ENCODE measurements around the gene DNAJB8. TPM values are rescaled to one million over a fixed set of nuclear protein-coding genes. Genes with fewer than 3 reads are reported as not detected.

Gene DNAJB8
- total and polyA plus RNA-seq, 9 of the 15 experiments (the other 6 are each of a cell fraction or from before 2014, with no cell fraction given) = not detected

GRCh38 chr3:128497305-128498126, 30.8 kb upstream of the DNAJB8 start (continued):
- TF ChIP-seq IRF9 (tag; IDR thresholded peaks at IDR 0.05) = no peak
- no peak for TF ChIP-seq ZNF354B (CRISPR knock-in tag; IDR thresholded peaks at IDR 0.05)
- no peak for TF ChIP-seq TFE3 (CRISPR knock-in tag; IDR thresholded peaks at IDR 0.05)
- TF ChIP-seq HLTF (IDR thresholded peaks at IDR 0.05) = no peak
- no peak for TF ChIP-seq FOXK1 (CRISPR knock-in tag; IDR thresholded peaks at IDR 0.05; ENCODE audit: borderline replicate concordance)
- TF ChIP-seq ZNF224 (CRISPR knock-in tag; IDR thresholded peaks at IDR 0.05) = no peak
- TF ChIP-seq MAFF (IDR thresholded peaks at IDR 0.05; ENCODE audit: low read length) = no peak
- TF ChIP-seq CBFB (CRISPR knock-in tag; IDR thresholded peaks at IDR 0.05) = peak; percentile 21; the same call in 1 of the 2 replicates
- no peak for TF ChIP-seq HDAC2 (IDR thresholded peaks at IDR 0.05)
- TF ChIP-seq NFXL1 (CRISPR knock-in tag; IDR thresholded peaks at IDR 0.05) = no peak
- no peak for TF ChIP-seq NFYB (IDR thresholded peaks at IDR 0.05; ENCODE audit: extremely low read depth, insufficient read length)
- TF ChIP-seq SFPQ (IDR thresholded peaks at IDR 0.05; ENCODE audit: low read depth, low read length) = no peak
- no peak for TF ChIP-seq RFX5 (IDR thresholded peaks at IDR 0.05; ENCODE audit: low read depth, low read length)
- TF ChIP-seq CREB5 (CRISPR knock-in tag; IDR thresholded peaks at IDR 0.05) = no peak
- TF ChIP-seq PTTG1 (tag; IDR thresholded peaks at IDR 0.05; ENCODE audit: low read depth) = no peak
- 0 out of 2 replicates have a peak, but pooled peaks have one; percentile 5 for TF ChIP-seq KDM2B (CRISPR knock-in tag; IDR thresholded peaks at IDR 0.05)
- peak in 1 of 2 experiments; percentile 88; a peak in 3 of 4 replicates for TF ChIP-seq MAZ (CRISPR knock-in tag; conservative IDR thresholded peaks at IDR 0.05 in 1 of 2, IDR thresholded peaks at IDR 0.05 in 1 of 2)
- TF ChIP-seq ZHX1 (conservative IDR thresholded peaks at IDR 0.05; ENCODE audit: low read length) = no peak

Measured in K562 (cell line).